ENCODE results near the gene WDR7.

The WDR7 gene

GRCh38 chr18:56889621-56890020 is 238.5 kb downstream of the WDR7 start:
- TF ChIP-seq CTCF (IDR thresholded peaks at IDR 0.05; ENCODE audit: insufficient read depth, missing control alignments) = no peak
- DNase-seq (ENCODE audit: insufficient read length, low spot score) (no peak), FAIRE-seq (no peak)

GRCh38 chr18:56890632-56891031 is 239.5 kb downstream of the WDR7 start:
- DNase-seq (ENCODE audit: insufficient read length, low spot score) (no peak), FAIRE-seq (no peak)
- TF ChIP-seq CTCF (IDR thresholded peaks at IDR 0.05; ENCODE audit: insufficient read depth, missing control alignments) = no peak

GRCh38 chr18:56891116-56891515 is 240.0 kb downstream of the WDR7 start:
- TF ChIP-seq CTCF (IDR thresholded peaks at IDR 0.05; ENCODE audit: insufficient read depth, missing control alignments) = no peak
- no peak for DNase-seq (ENCODE audit: insufficient read length, low spot score)
- FAIRE-seq = no peak

GRCh38 chr18:56891870-56892269 is 240.7 kb downstream of the WDR7 start:
- TF ChIP-seq CTCF (IDR thresholded peaks at IDR 0.05; ENCODE audit: insufficient read depth, missing control alignments) = no peak
- DNase-seq (ENCODE audit: insufficient read length, low spot score) (no peak), FAIRE-seq (no peak)

- FAIRE-seq (no peak), DNase-seq (ENCODE audit: insufficient read length, low spot score) (no peak)
- no peak for TF ChIP-seq CTCF (IDR thresholded peaks at IDR 0.05; ENCODE audit: insufficient read depth, missing control alignments)
Measured at GRCh38 chr18:56897122-56897521, 246.0 kb downstream of the WDR7 start.

GRCh38 chr18:56899660-56900059 is 248.5 kb downstream of the WDR7 start:
- FAIRE-seq = peak; percentile 95
- no peak for DNase-seq (ENCODE audit: insufficient read length, low spot score)
- TF ChIP-seq CTCF (IDR thresholded peaks at IDR 0.05; ENCODE audit: insufficient read depth, missing control alignments) = no peak

GRCh38 chr18:56900195-56901094 is 249.3 kb downstream of the WDR7 start:
- TF ChIP-seq CTCF (IDR thresholded peaks at IDR 0.05; ENCODE audit: insufficient read depth, missing control alignments) = no peak
- DNase-seq (ENCODE audit: insufficient read length, low spot score) = no peak
- peak; percentile 66 for FAIRE-seq

Data from D721Med (cell line).